WERI-Rb-1 (cell line): Measurements from ENCODE around the gene CAPN5.
"Not testable (repeated sequence)": the region's sequence is repeated elsewhere in the genome, so short reads cannot be mapped to it uniquely, and the experiment has no call there.

Experiments used
- DNase-seq: peaks from one replicate; pipeline ENCODE4 v3.0.0-alpha.2; 2020
- H3K27ac ChIP-seq: fragments of 250-450 bp; sonication (Bioruptor Pico); 2 replicates; pipeline ENCODE4 v1.5.1; 2020; ENCODE audit warnings: mild to moderate bottlenecking, moderate library complexity
- H3K27me3 ChIP-seq: fragments of 250-450 bp; sonication (Bioruptor Pico); 2 replicates; pipeline ENCODE4 v1.5.1; 2021; ENCODE audit warnings: mild to moderate bottlenecking, low read depth, moderate library complexity; ENCODE audit not compliant: insufficient read depth, severe bottlenecking
- H3K36me3 ChIP-seq: fragments of 250-450 bp; sonication (Bioruptor Pico); 2 replicates; pipeline ENCODE4 v1.5.1; 2020; ENCODE audit warnings: mild to moderate bottlenecking, moderate library complexity
- H3K4me3 ChIP-seq: 2 replicates; pipeline ENCODE4 v1.5.1; 2011; ENCODE audit warnings: low read depth, mild to moderate bottlenecking, control low read depth, low read length
- H3K9me3 ChIP-seq: fragments of 250-450 bp; sonication (Bioruptor Pico); 2 replicates; pipeline ENCODE4 v1.5.1; 2021; ENCODE audit warnings: mild to moderate bottlenecking, moderate library complexity; ENCODE audit not compliant: severe bottlenecking
- CTCF ChIP-seq: IDR thresholded peaks from 2 replicates; pipeline ENCODE4 v1.5.1; 2011; ENCODE audit warnings: low read depth, mild to moderate bottlenecking, control low read depth, inconsistent platforms, low read length

The CAPN5 gene

DNA sequence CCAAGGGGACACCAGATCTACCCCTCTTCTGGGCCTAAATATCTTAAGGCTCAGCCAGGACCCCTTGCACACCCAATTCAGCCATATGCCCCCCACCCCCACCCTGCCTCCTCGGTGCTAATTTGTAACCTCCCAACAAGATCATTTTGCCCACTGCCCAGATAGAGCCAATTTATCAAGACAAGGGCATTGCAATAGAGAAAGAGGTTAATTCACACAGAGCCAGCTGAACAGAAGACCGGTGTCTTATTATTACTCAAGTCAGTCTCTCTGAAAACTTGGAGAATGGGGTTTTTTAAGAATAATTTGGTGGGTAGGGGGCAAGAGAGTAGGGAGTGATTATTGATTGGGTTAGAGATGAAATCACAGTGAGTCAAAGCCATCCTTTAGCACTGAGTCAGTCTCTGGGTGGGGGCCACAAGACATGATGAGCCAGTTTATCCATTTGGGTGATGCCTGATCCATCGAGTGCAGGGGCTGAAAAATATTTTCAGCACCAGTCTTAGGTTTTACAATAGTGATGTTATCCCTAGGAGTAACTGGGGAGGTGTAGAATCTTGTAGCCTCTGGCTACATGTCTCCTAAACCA, 9.9 kb upstream of the CAPN5 start:
- no peaks in the 10 kb centered on the region for H3K27me3 ChIP-seq
- TF ChIP-seq CTCF = no peak
- peaks cover 2% of the 10 kb centered on the region for H3K9me3 ChIP-seq
- no peak for DNase-seq
- no peak overlapping the region for H3K27ac ChIP-seq
- no peak overlapping the region for H3K4me3 ChIP-seq
- H3K36me3 ChIP-seq = no peaks in the 10 kb centered on the region

DNA sequence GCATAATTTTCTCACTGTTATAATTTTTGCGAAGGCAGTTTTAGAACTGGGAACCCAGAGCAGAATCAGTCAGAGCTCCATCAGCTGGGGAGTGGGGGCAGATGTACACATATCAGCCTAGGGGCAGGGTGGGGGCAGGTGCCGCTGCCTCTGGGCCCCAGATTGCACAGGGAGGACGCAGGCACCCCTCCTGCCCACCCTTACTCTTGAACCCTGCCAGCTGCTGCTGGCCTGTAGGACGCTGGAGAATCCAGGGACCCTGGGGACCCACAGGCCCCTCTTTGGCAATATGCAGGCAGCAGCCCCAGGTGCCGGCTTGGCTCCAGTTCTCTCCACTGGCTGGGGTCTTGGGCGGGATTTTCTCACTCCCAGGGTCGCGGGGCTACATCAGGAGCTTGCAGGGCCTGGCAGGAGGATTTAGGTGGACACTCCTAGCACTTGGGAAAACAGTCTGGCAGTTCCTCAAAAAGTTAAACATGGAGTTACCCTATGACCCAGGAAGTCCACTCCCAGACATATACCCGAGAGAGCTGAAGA, 8.8 kb upstream of the CAPN5 start:
- no peak for TF ChIP-seq CTCF
- Histone ChIP-seq H3K27ac (no peak overlapping the region), H3K9me3 (peaks cover 2% of the 10 kb centered on the region), H3K4me3 (no peak overlapping the region), H3K36me3 (no peaks in the 10 kb centered on the region), H3K27me3 (no peaks in the 10 kb centered on the region)
- DNase-seq = no peak

GRCh38 chr11:77058900-77059299, 7.9 kb upstream of the CAPN5 start:
- peaks cover 2% of the 10 kb centered on the region for H3K9me3 ChIP-seq
- no peak overlapping the region for H3K4me3 ChIP-seq
- TF ChIP-seq CTCF = no peak
- H3K27ac ChIP-seq = no peak overlapping the region
- DNase-seq = no peak
- H3K36me3 ChIP-seq = no peaks in the 10 kb centered on the region
- H3K27me3 ChIP-seq = no peaks in the 10 kb centered on the region

- H3K27ac ChIP-seq = no peak overlapping the region
- H3K9me3 ChIP-seq = peaks cover 2% of the 10 kb centered on the region
- H3K4me3 ChIP-seq = no peak overlapping the region
- no peaks in the 10 kb centered on the region for H3K36me3 ChIP-seq
- TF ChIP-seq CTCF = no peak
- H3K27me3 ChIP-seq = no peaks in the 10 kb centered on the region
- DNase-seq = no peak
These were observed 7.0 kb upstream of the CAPN5 start for GRCh38 chr11:77059806-77060205.

GRCh38 chr11:77060234-77060633, 6.5 kb upstream of the CAPN5 start:
- TF ChIP-seq CTCF = no peak
- peaks cover 2% of the 10 kb centered on the region for H3K9me3 ChIP-seq
- no peaks in the 10 kb centered on the region for H3K36me3 ChIP-seq
- no peak overlapping the region for H3K27ac ChIP-seq
- no peaks in the 10 kb centered on the region for H3K27me3 ChIP-seq
- H3K4me3 ChIP-seq = no peak overlapping the region
- no peak for DNase-seq

DNA sequence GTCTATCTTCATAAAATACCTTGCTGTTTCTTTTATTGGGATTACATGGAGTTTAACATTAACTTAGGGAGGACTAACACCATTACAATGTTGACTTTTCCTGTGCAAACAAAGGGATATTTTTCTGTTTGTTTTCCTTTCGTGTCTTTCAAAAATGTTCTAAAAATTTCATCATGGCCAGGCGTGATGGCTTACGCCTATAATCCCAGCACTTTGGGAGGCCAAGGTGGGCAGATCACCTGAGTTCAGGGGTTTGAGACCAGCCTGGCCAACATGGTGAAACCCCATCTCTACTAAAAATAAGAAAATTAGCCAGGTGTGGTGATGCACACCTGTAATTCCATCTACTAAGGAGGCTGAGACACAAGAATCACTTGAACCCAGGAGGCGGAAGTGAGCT, 5.5 kb upstream of the CAPN5 start:
- not testable (repeated sequence) for H3K9me3 ChIP-seq, H3K27ac ChIP-seq

More for the DNA sequence above, 5.5 kb upstream of the CAPN5 start:
- H3K4me3 ChIP-seq, H3K36me3 ChIP-seq, H3K27me3 ChIP-seq, DNase-seq: not testable (repeated sequence)
